ENCODE measurements around the gene ITPR1.

- TF ChIP-seq, protein P1, sequence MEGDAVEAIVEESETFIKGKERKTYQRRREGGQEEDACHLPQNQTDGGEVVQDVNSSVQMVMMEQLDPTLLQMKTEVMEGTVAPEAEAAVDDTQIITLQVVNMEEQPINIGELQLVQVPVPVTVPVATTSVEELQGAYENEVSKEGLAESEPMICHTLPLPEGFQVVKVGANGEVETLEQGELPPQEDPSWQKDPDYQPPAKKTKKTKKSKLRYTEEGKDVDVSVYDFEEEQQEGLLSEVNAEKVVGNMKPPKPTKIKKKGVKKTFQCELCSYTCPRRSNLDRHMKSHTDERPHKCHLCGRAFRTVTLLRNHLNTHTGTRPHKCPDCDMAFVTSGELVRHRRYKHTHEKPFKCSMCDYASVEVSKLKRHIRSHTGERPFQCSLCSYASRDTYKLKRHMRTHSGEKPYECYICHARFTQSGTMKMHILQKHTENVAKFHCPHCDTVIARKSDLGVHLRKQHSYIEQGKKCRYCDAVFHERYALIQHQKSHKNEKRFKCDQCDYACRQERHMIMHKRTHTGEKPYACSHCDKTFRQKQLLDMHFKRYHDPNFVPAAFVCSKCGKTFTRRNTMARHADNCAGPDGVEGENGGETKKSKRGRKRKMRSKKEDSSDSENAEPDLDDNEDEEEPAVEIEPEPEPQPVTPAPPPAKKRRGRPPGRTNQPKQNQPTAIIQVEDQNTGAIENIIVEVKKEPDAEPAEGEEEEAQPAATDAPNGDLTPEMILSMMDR (IDR thresholded peaks at IDR 0.05; ENCODE audit: insufficient read depth, low read length) = no peak
- TF ChIP-seq POLR2AphosphoS5 (IDR thresholded peaks at IDR 0.05; ENCODE audit: low read depth) (no peak), GABPA (IDR thresholded peaks at IDR 0.05; ENCODE audit: low read depth) (no peak)
These were observed 54.7 kb downstream of the ITPR1 start for GRCh38 chr3:4547799-4548198.

Measured in HL-60 (cell line).